ENCODE measurements around the gene ZMIZ1. TPM values are rescaled to one million over a fixed set of nuclear protein-coding genes. Genes with fewer than 3 reads are reported as not detected.

The ZMIZ1 gene
- total and polyA plus RNA-seq, 2 donors (not counting 1 experiment from before 2014, with no cell fraction given) = 6.3 to 30.6 TPM

DNA sequence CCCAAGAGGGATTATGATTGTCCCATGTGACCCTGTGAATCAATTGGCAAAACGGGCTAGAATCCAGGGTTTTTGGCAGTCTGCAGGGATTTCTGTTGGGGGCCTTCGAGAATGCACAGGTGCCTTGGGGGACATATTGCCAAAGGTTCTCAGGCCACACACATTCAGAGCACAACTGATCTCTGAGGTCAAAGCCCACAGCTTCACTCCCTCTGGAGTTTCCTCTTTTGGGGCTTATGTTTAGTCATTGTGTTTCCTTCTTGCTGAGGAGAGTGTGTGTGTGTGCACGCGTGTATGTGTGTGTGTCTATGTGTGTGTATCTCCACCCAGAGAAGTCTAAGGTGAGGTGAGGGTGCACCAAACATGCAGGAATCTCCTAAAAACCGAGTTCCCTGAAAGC, 287.3 kb downstream of the ZMIZ1 start:
- DNase-seq (ENCODE audit: low read depth in 2 of 2) = no peak
- Histone ChIP-seq H4K20me1 (ENCODE audit: control insufficient read depth, extremely low read depth, insufficient read depth, low read length) (no peaks in the 10 kb centered on the region), H3K79me2 (ENCODE audit: control insufficient read depth, insufficient read depth, low read length) (no peaks in the 10 kb centered on the region), H3K4me1 (ENCODE audit: control insufficient read depth, extremely low read depth, insufficient read depth, low read length) (no peaks in the 10 kb centered on the region), H3K9me3 (ENCODE audit: control insufficient read depth, insufficient read depth, low read depth, low read length) (no peaks in the 10 kb centered on the region), H3K27me3 (ENCODE audit: control insufficient read depth, insufficient read depth, low read length) (no peaks in the 10 kb centered on the region), H3K9ac (ENCODE audit: insufficient read depth, low read length) (no peak overlapping the region), H3K4me3 (replicated peaks in 1 of 4; ENCODE audit: control extremely low read depth in 1 of 4, insufficient read depth in 1 of 4, low read depth in 3 of 4, low read length in 4 of 4) (no peak overlapping the region), H3K4me2 (ENCODE audit: extremely low read depth, insufficient read depth, low read length) (no peak overlapping the region), H2AFZ (ENCODE audit: low read length) (no peak overlapping the region), H3K27ac (ENCODE audit: insufficient read depth, low read length) (no peak overlapping the region), H3K36me3 (ENCODE audit: control insufficient read depth, insufficient read depth, low read length) (peaks cover 24% of the 10 kb centered on the region)
- no peak for TF ChIP-seq EZH2 (IDR thresholded peaks at IDR 0.05; ENCODE audit: low read length, missing control alignments)
- TF ChIP-seq CTCF (conservative IDR thresholded peaks at IDR 0.05 in 1 of 2, IDR thresholded peaks at IDR 0.05 in 1 of 2; ENCODE audit: low read depth in 1 of 2, low read length in 2 of 2) = no peak

DNA sequence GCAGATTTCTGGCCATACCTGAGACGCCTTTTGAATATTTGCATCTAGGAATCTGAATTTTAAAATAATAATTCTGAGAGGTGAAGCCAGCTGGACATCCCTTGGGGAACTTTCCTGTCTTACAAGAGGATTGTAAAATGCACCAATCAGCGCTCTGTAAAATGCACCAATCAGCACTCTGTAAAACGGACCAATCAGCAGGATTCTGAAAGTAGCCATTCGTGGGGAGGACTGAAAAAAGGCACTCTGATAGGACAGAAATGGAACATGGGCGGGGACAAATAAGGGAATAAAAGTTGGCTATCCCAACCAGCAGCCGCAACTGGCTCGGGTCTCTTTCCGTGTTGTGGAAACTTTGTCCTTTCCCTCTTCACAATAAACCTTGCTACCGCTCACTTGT, 288.4 kb downstream of the ZMIZ1 start:
- DNase-seq (ENCODE audit: low read depth in 2 of 2) = no peak
- H3K36me3 ChIP-seq (ENCODE audit: control insufficient read depth, insufficient read depth, low read length) = peaks cover 17% of the 10 kb centered on the region
- no peaks in the 10 kb centered on the region for H3K27me3 ChIP-seq (ENCODE audit: control insufficient read depth, insufficient read depth, low read length)
- H3K9me3 ChIP-seq (ENCODE audit: control insufficient read depth, insufficient read depth, low read depth, low read length) = no peaks in the 10 kb centered on the region
- H3K9ac ChIP-seq (ENCODE audit: insufficient read depth, low read length) = no peak overlapping the region
- H2AFZ ChIP-seq (ENCODE audit: low read length) = no peak overlapping the region
- TF ChIP-seq EZH2 (IDR thresholded peaks at IDR 0.05; ENCODE audit: low read length, missing control alignments) (no peak), CTCF (conservative IDR thresholded peaks at IDR 0.05 in 1 of 2, IDR thresholded peaks at IDR 0.05 in 1 of 2; ENCODE audit: low read depth in 1 of 2, low read length in 2 of 2) (no peak)
- no peaks in the 10 kb centered on the region for H4K20me1 ChIP-seq (ENCODE audit: control insufficient read depth, extremely low read depth, insufficient read depth, low read length)
- H3K4me2 ChIP-seq (ENCODE audit: extremely low read depth, insufficient read depth, low read length) = no peak overlapping the region
- H3K79me2 ChIP-seq (ENCODE audit: control insufficient read depth, insufficient read depth, low read length) = no peaks in the 10 kb centered on the region
- no peak overlapping the region for H3K4me3 ChIP-seq (replicated peaks in 1 of 4; ENCODE audit: control extremely low read depth in 1 of 4, insufficient read depth in 1 of 4, low read depth in 3 of 4, low read length in 4 of 4)
- H3K4me1 ChIP-seq (ENCODE audit: control insufficient read depth, extremely low read depth, insufficient read depth, low read length) = no peaks in the 10 kb centered on the region
- no peak overlapping the region for H3K27ac ChIP-seq (ENCODE audit: insufficient read depth, low read length)

DNA sequence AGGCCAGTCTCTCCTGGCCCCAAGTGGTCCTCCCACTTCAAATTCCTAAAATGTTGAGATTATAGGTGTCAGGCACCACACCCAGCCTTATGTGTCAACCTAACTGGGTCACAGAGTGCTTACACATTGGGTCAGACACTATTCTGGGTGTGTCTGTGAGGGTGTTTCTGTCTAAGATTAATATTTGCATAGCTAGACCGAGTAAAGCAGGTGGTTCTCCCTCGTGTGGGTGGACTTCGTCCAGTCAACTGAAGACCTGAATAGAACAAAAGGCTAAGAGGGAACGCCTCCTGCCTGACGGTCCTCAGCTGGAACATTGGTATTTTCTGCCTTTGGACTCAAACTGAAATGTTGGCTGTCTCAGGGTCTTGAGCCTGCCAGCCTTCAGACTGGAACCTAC, 290.0 kb downstream of the ZMIZ1 start:
- H3K36me3 ChIP-seq (ENCODE audit: control insufficient read depth, insufficient read depth, low read length) = peaks cover 8% of the 10 kb centered on the region
- TF ChIP-seq EZH2 (IDR thresholded peaks at IDR 0.05; ENCODE audit: low read length, missing control alignments) (no peak), CTCF (conservative IDR thresholded peaks at IDR 0.05 in 1 of 2, IDR thresholded peaks at IDR 0.05 in 1 of 2; ENCODE audit: low read depth in 1 of 2, low read length in 2 of 2) (no peak)

More for the DNA sequence above, 290.0 kb downstream of the ZMIZ1 start:
- H3K4me3 ChIP-seq (replicated peaks in 1 of 4; ENCODE audit: control extremely low read depth in 1 of 4, insufficient read depth in 1 of 4, low read depth in 3 of 4, low read length in 4 of 4) = no peak overlapping the region
- no peak for DNase-seq (ENCODE audit: low read depth in 2 of 2)
- no peaks in the 10 kb centered on the region for H4K20me1 ChIP-seq (ENCODE audit: control insufficient read depth, extremely low read depth, insufficient read depth, low read length)
- H3K27me3 ChIP-seq (ENCODE audit: control insufficient read depth, insufficient read depth, low read length) = no peaks in the 10 kb centered on the region
- no peak overlapping the region for H3K27ac ChIP-seq (ENCODE audit: insufficient read depth, low read length)
- H3K9ac ChIP-seq (ENCODE audit: insufficient read depth, low read length) = no peak overlapping the region
- no peaks in the 10 kb centered on the region for H3K4me1 ChIP-seq (ENCODE audit: control insufficient read depth, extremely low read depth, insufficient read depth, low read length)
- H3K79me2 ChIP-seq (ENCODE audit: control insufficient read depth, insufficient read depth, low read length) = no peaks in the 10 kb centered on the region
- H3K9me3 ChIP-seq (ENCODE audit: control insufficient read depth, insufficient read depth, low read depth, low read length) = no peaks in the 10 kb centered on the region
- no peak overlapping the region for H2AFZ ChIP-seq (ENCODE audit: low read length)
- no peak overlapping the region for H3K4me2 ChIP-seq (ENCODE audit: extremely low read depth, insufficient read depth, low read length)

Measured in fibroblast of lung (primary cell).